Spleen (tissue), 11 donors: ENCODE data around the gene APLP1. TPM values are rescaled to one million over a fixed set of nuclear protein-coding genes. Genes with fewer than 3 reads are reported as not detected.

Experiments
- DNase-seq: peaks from one replicate; pipeline ENCODE4 v3.0.0-alpha.2; 2020
- H3K27ac ChIP-seq, 8 donors: fragments of 200-600 bp; sonication (generic) in 7 of 8; 1 replicate in 4 of 8; 2 replicates in 4 of 8; pipeline versions ENCODE4 v1.5.0 to v1.8.0; 2016 to 2021; ENCODE audit warnings: inconsistent platforms in 4 of 8, mild to moderate bottlenecking in 4 of 8, moderate library complexity in 1 of 8
- H3K27me3 ChIP-seq, 7 donors: fragments of 200-600 bp; sonication (generic) in 6 of 7; replicated peaks in 1 of 7; 1 replicate in 4 of 7; 2 replicates in 3 of 7; pipeline versions ENCODE4 v1.5.0 to v1.8.0; 2016 to 2021; ENCODE audit warnings: inconsistent platforms in 3 of 7, mild to moderate bottlenecking in 1 of 7
- H3K36me3 ChIP-seq, 6 donors: fragments of 200-600 bp; sonication (generic) in 5 of 6; 1 replicate in 4 of 6; 2 replicates in 2 of 6; pipeline versions ENCODE4 v1.5.0 to v1.8.0; 2016 to 2021; ENCODE audit warnings: inconsistent platforms in 2 of 6
- H3K4me1 ChIP-seq, 6 donors: fragments of 200-600 bp; sonication (generic) in 5 of 6; 1 replicate in 3 of 6; 2 replicates in 3 of 6; pipeline versions ENCODE4 v1.5.0 to v1.8.0; 2016 to 2021; ENCODE audit warnings: inconsistent platforms in 3 of 6
- H3K4me3 ChIP-seq, 8 donors: fragments of 200-600 bp; sonication (generic) in 7 of 8; 1 replicate in 4 of 8; 2 replicates in 4 of 8; pipeline versions ENCODE4 v1.5.0 to v1.8.0; 2016 to 2021; ENCODE audit warnings: inconsistent platforms in 4 of 8, mild to moderate bottlenecking in 4 of 8, moderate library complexity in 2 of 8
- H3K9me3 ChIP-seq, 8 donors: fragments of 200-600 bp; sonication (generic) in 7 of 8; 1 replicate in 4 of 8; 2 replicates in 4 of 8; pipeline versions ENCODE4 v1.5.0 to v1.8.0; 2016 to 2021; ENCODE audit warnings: inconsistent platforms in 4 of 8
- CTCF ChIP-seq, 11 experiments: fragments of 200-600 bp in 7 of 11; fragments of 450-650 bp in 4 of 11; sonication (generic) in 4 of 11; IDR thresholded peaks in 8 of 11; conservative IDR thresholded peaks in 3 of 11; 1 replicate in 7 of 11; 2 replicates in 4 of 11; pipeline versions ENCODE4 v1.4.0 to v1.8.0; 2016 to 2021; ENCODE audit warnings: antibody characterized with exemption in 11 of 11, inconsistent platforms in 4 of 11, mild to moderate bottlenecking in 1 of 11
- POLR2A ChIP-seq, 3 donors: fragments of 450-650 bp; IDR thresholded peaks; one replicate each; pipeline ENCODE4 v1.5.1; 2017; ENCODE audit warnings: antibody characterized with exemption in 3 of 3, mild to moderate bottlenecking in 1 of 3
- POLR2AphosphoS5 ChIP-seq, 3 donors: sonication (generic); formaldehyde crosslinking; IDR thresholded peaks; one replicate each; pipeline ENCODE4 v1.5.1; 2017; ENCODE audit warnings: antibody characterized with exemption in 3 of 3
- WGBS, 5 donors: extraction: QIAGEN DNeasy Blood & Tissue Kit in 3 of 5; methylation state at CpG; one replicate each; pipeline versions ENCODE4 v1.1.5 to v1.1.7; 2013 to 2018; 5-methylcytosine and 5-hydroxymethylcytosine counted together
- intact Hi-C: fragments of 100-400 bp; cut with DNase I; formaldehyde crosslinking; loops from one replicate; pipeline ENCODE4 v1.15.0; 2023; ENCODE audit warnings: low total_unique reads
- polyA plus RNA-seq, 3 donors: library from polyadenylated mRNA; stranded (reverse); fragments of 200-250 nt; gene quantifications; one replicate each; pipeline ENCODE4 v1.2.1, GENCODE V29; 2013
- total RNA-seq, 7 donors: library from RNA; depleted of rRNA in 3 of 7; stranded (reverse); fragments of >200 nt in 3 of 7; fragmentation: NEBNext Ultra II Directional in 4 of 7; extraction: Animal tissue kit (Norgen Biotek cat#: 25700) in 4 of 7; gene quantifications; one replicate each; pipeline versions ENCODE4 v1.1.0 to v1.2.1, GENCODE V29; 2016 to 2021
- donor health status: healthy with polysubstance abuse.
- donor health status: DM: no; HTN: no; CAD: no; lungs with moderate emphysema.
- donor health status: DM: no; HTN: no; CAD: no.
- donor health status: Bipolar disorder and iron deficiency.
- donor health status: healthy.
- donor health status: DM: no; HTN: no; CAD: no.
- donor health status: DM: yes; HTN: yes; CAD: no.

APLP1 gene
- total and polyA plus RNA-seq, 10 donors = 0.57 to 3.6 (median 1.2) TPM; not detected in 2

GRCh38 chr19:35901854-35902661 lies 33.7 kb downstream of the APLP1 start, which contains the start of gene HCST:
Gene HCST, plus strand, starts transcription at chr19:35902529. Its CDS starts 65 bp downstream, at chr19:35902594.
- Histone ChIP-seq H3K27me3 (no peaks in the 10 kb centered on the region), H3K36me3 (peaks cover 0 to 30% (median 8%) of the 10 kb centered on the region in 6 donors), H3K4me3 (peak within 1 kb of the TSS; percentile 8 to 89 (median 39)), H3K27ac (peak within 1 kb of the TSS; percentile 86 to 99 (median 96)), H3K9me3 (no peaks in the 10 kb centered on the region), H3K4me1 (peaks cover 27 to 88% (median 61%) of the 10 kb centered on the region in 6 donors)
- peak; percentile 86 for DNase-seq
- intact Hi-C loops = no loop called here
- WGBS, 5 donors = 5 to 12% (median 11%) methylated on average over 6 of the region's 6 CpGs
- TF ChIP-seq POLR2AphosphoS5 (IDR thresholded peaks at IDR 0.05) = peak in 2 of 3 donors; percentile 53 to 68
- no peak for TF ChIP-seq POLR2A (IDR thresholded peaks at IDR 0.05)
- peak in 1 of 11 experiments; percentile 27 for TF ChIP-seq CTCF (IDR thresholded peaks at IDR 0.05 in 8 of 11, conservative IDR thresholded peaks at IDR 0.05 in 3 of 11)

GRCh38 chr19:35902870-35903475 lies 34.6 kb downstream of the APLP1 start:
- intact Hi-C loops = no loop called here
- H3K36me3 ChIP-seq = peaks cover 0 to 23% (median 0%) of the 10 kb centered on the region in 6 donors
- 44 to 65% (median 50%) methylated on average over 10 of the region's 10 CpGs for WGBS, 5 donors
- H3K9me3 ChIP-seq = no peaks in the 10 kb centered on the region
- peak overlapping the region; percentile 86 to 99 (median 96) for H3K27ac ChIP-seq
- DNase-seq = peak; percentile 74
- TF ChIP-seq CTCF (IDR thresholded peaks at IDR 0.05 in 8 of 11, conservative IDR thresholded peaks at IDR 0.05 in 3 of 11) (no peak), POLR2A (IDR thresholded peaks at IDR 0.05) (no peak), POLR2AphosphoS5 (IDR thresholded peaks at IDR 0.05) (no peak)
- H3K4me3 ChIP-seq = peak overlapping the region; percentile 8 to 89 (median 39)
- no peaks in the 10 kb centered on the region for H3K27me3 ChIP-seq
- peaks cover 22 to 88% (median 52%) of the 10 kb centered on the region in 6 donors for H3K4me1 ChIP-seq

DNA sequence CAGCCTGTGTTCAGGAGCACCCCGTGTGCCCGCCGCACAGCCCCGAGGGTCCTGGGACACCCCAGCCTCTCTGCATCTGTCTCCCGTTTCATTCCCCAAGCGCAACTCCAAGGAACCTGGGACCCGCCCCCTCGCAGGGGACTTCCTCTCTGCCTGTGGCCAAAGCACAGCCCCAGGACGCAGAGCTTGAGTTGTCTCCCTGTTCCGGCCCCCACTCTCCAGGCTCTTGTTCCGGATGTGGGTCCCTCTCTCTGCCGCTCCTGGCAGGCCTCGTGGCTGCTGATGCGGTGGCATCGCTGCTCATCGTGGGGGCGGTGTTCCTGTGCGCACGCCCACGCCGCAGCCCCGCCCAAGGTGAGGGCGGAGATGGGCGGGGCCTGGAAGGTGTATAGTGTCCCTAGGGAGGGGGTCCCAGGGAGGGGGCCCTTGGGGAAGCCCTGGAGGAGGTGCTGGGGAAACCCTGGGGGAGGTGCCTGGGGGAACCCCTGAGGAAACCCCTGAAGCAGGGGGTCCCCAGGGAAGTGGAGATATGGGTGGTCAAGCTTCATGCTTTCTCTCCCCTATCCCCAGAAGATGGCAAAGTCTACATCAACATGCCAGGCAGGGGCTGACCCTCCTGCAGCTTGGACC lies 35.3 kb downstream of the APLP1 start:
- 1 to 2% (median 1%) methylated on average over 16 to 24 of the region's 24 CpGs for WGBS, 5 donors
- intact Hi-C loops = no loop called here
- Histone ChIP-seq H3K9me3 (no peaks in the 10 kb centered on the region), H3K27me3 (no peaks in the 10 kb centered on the region), H3K4me1 (peaks cover 19 to 88% (median 51%) of the 10 kb centered on the region in 6 donors), H3K36me3 (peaks cover 0 to 19% (median 0%) of the 10 kb centered on the region in 6 donors), H3K4me3 (peak overlapping the region; percentile 8 to 89 (median 39)), H3K27ac (peak overlapping the region; percentile 86 to 99 (median 96))
- TF ChIP-seq POLR2AphosphoS5 (IDR thresholded peaks at IDR 0.05) = peak; percentile 96 to 97 (median 96)
- peak in 3 of 11 experiments; percentile 11 to 24 (median 21) for TF ChIP-seq CTCF (IDR thresholded peaks at IDR 0.05 in 8 of 11, conservative IDR thresholded peaks at IDR 0.05 in 3 of 11)
- peak in 1 of 3 donors; percentile 35 for TF ChIP-seq POLR2A (IDR thresholded peaks at IDR 0.05)
- peak; percentile 98 for DNase-seq
